Activated CD4-positive, alpha-beta T cell treated with anti-CD3 and anti-CD28 coated beads, Interleukin-2, amount 50 U/mL, for 24 hours (primary cell): ENCODE measurements around the gene TMEM120B.
"Not testable (repeated sequence)": the region's sequence is repeated elsewhere in the genome, so short reads cannot be mapped to it uniquely, and the experiment has no call there.

ENCODE experiments used
- DNase-seq, 2 donors: peaks; one replicate each; pipeline ENCODE4 v3.0.0-alpha.2; 2020; ENCODE audit warnings: low read depth in 1 of 2, low spot score in 1 of 2

TMEM120B gene

GRCh38 chr12:121740847-121741246 lies 28.3 kb downstream of the TMEM120B start:
- no peak for DNase-seq

- no peak for DNase-seq
Observed at GRCh38 chr12:121741743-121742142, 29.2 kb downstream of the TMEM120B start.

GRCh38 chr12:121745545-121745944 lies 33.0 kb downstream of the TMEM120B start:
- not testable (repeated sequence) for DNase-seq

- no peak for DNase-seq
Observed at GRCh38 chr12:121748218-121748570, 35.6 kb downstream of the TMEM120B start.

- DNase-seq: no peak
Observed at GRCh38 chr12:121748571-121749265, 36.2 kb downstream of the TMEM120B start.

GRCh38 chr12:121749267-121749666 lies 36.7 kb downstream of the TMEM120B start:
- no peak for DNase-seq

- no peak for DNase-seq
Observed at GRCh38 chr12:121750507-121750955, 38.0 kb downstream of the TMEM120B start.

- no peak for DNase-seq
Observed at GRCh38 chr12:121751034-121751433, 38.5 kb downstream of the TMEM120B start.

- DNase-seq: no peak
Observed at GRCh38 chr12:121751749-121752351, 39.3 kb downstream of the TMEM120B start.

- no peak for DNase-seq
Observed at GRCh38 chr12:121753844-121754264, 41.3 kb downstream of the TMEM120B start.

- no peak for DNase-seq
Observed at GRCh38 chr12:121754836-121755235, 42.3 kb downstream of the TMEM120B start.

GRCh38 chr12:121755591-121755990 lies 43.0 kb downstream of the TMEM120B start:
- no peak for DNase-seq

- DNase-seq: not testable (repeated sequence)
Observed at GRCh38 chr12:121758536-121758935, 46.0 kb downstream of the TMEM120B start.

GRCh38 chr12:121762269-121762668 lies 49.7 kb downstream of the TMEM120B start:
- DNase-seq: no peak

GRCh38 chr12:121764808-121765207 lies 52.3 kb downstream of the TMEM120B start:
- DNase-seq: no peak

- no peak for DNase-seq
Observed at GRCh38 chr12:121765573-121765972, 53.0 kb downstream of the TMEM120B start.

GRCh38 chr12:121766290-121767039 lies 53.9 kb downstream of the TMEM120B start:
- no peak for DNase-seq

- no peak for DNase-seq
Observed at GRCh38 chr12:121767525-121768016, 55.0 kb downstream of the TMEM120B start.

GRCh38 chr12:121769297-121769830 lies 56.8 kb downstream of the TMEM120B start:
- DNase-seq: no peak

- no peak for DNase-seq
Observed at GRCh38 chr12:121769831-121770301, 57.3 kb downstream of the TMEM120B start.

GRCh38 chr12:121770388-121770787 lies 57.8 kb downstream of the TMEM120B start:
- no peak for DNase-seq
